Measurements from ENCODE around the gene MYO6.

The MYO6 gene

GRCh38 chr6:75932067-75932466 is 183.0 kb downstream of the MYO6 start:
- POLR2A ChIA-PET (ENCODE audit: low non-redundant PET) = no interaction called here
- CTCF ChIA-PET = interaction anchor here (0.6 to 1.2 kb wide), 2 partner anchors 994 to 1616 kb away, joined by 3 read pairs; no protein-coding TSS in a partner anchor
- H3K27ac ChIP-seq = no peak overlapping the region
- TF ChIP-seq, protein P1, sequence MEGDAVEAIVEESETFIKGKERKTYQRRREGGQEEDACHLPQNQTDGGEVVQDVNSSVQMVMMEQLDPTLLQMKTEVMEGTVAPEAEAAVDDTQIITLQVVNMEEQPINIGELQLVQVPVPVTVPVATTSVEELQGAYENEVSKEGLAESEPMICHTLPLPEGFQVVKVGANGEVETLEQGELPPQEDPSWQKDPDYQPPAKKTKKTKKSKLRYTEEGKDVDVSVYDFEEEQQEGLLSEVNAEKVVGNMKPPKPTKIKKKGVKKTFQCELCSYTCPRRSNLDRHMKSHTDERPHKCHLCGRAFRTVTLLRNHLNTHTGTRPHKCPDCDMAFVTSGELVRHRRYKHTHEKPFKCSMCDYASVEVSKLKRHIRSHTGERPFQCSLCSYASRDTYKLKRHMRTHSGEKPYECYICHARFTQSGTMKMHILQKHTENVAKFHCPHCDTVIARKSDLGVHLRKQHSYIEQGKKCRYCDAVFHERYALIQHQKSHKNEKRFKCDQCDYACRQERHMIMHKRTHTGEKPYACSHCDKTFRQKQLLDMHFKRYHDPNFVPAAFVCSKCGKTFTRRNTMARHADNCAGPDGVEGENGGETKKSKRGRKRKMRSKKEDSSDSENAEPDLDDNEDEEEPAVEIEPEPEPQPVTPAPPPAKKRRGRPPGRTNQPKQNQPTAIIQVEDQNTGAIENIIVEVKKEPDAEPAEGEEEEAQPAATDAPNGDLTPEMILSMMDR (conservative IDR thresholded peaks at IDR 0.05; ENCODE audit: low read depth) = peak; percentile 38
- DNase-seq (ENCODE audit: low spot score) = peak; percentile 9

GRCh38 chr6:75933387-75933975 is 184.4 kb downstream of the MYO6 start:
- no peak overlapping the region for H3K27ac ChIP-seq
- DNase-seq (ENCODE audit: low spot score) = no peak
- ChIA-PET POLR2A (ENCODE audit: low non-redundant PET) (no interaction called here), CTCF (interaction anchor here (0.6 to 2.6 kb wide), 2 partner anchors 40 to 201 kb away, joined by 3 to 11 read pairs; no protein-coding TSS in a partner anchor)
- TF ChIP-seq, protein P1 (conservative IDR thresholded peaks at IDR 0.05; ENCODE audit: low read depth) = no peak

DNA sequence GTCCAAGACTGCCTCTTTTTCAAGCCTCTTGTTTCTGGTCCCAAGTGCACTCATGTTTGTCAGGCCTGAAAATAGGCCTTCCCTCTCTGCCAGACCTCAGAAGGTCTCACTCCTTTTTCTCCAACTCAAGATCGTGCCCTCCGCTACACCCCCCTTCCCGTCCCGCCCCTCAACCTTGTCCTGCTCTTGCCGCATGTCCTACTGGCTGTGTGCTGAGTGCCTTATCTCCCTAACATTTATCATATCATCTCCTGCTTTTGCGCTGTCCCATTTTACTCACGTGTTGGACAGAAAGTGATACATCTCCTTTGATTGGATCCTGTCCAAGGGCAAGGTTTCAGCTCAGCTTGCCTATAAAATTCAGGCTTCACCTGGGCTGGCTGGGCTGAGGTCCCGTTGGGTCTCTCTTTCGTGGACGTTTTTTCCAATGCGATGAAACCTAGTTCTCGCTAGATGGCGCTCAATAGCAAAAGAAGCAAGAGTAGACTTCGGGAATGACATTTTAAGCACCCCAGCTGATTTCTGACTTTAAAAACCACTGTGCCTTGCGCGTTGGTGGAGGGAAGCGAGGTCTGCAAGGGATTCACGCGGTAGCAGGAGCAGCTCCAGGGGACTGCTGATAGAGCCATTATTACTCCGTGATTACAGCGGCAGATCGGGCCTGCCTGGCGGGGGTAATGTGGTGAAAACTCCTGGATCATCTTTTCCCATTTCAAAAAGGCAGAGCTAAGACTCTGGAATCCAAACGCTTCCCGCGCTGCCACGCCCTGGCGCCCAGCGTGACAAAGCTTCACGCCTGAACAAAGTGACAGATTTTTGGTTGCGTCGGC is 185.8 kb downstream of the MYO6 start:
- CTCF ChIA-PET = interaction anchor here (0.6 to 2.6 kb wide), 9 partner anchors 8 to 1244 kb away, joined by 3 to 11 read pairs (median 3); no protein-coding TSS in a partner anchor
- peak; percentile 74 for DNase-seq (ENCODE audit: low spot score)
- no peak overlapping the region for H3K27ac ChIP-seq
- POLR2A ChIA-PET (ENCODE audit: low non-redundant PET) = no interaction called here
- TF ChIP-seq, protein P1 (conservative IDR thresholded peaks at IDR 0.05; ENCODE audit: low read depth) = peak; percentile 78

- no peak overlapping the region for H3K27ac ChIP-seq
- no peak for DNase-seq (ENCODE audit: low spot score)
- TF ChIP-seq, protein P1 (conservative IDR thresholded peaks at IDR 0.05; ENCODE audit: low read depth) = no peak
- CTCF ChIA-PET = interaction anchor here (0.6 to 2.6 kb wide), 5 partner anchors 20 to 942 kb away, joined by 3 to 11 read pairs (median 4); no protein-coding TSS in a partner anchor
- POLR2A ChIA-PET (ENCODE audit: low non-redundant PET) = no interaction called here
These were observed 186.4 kb downstream of the MYO6 start for GRCh38 chr6:75935473-75935793.

GRCh38 chr6:75936682-75937081 is 187.6 kb downstream of the MYO6 start:
- ChIA-PET POLR2A (ENCODE audit: low non-redundant PET) (no interaction called here), CTCF (interaction anchor here (0.6 kb wide), 1 partner anchor 40 kb away, joined by 3 read pairs; no protein-coding TSS in a partner anchor)
- no peak overlapping the region for H3K27ac ChIP-seq
- TF ChIP-seq, protein P1 (conservative IDR thresholded peaks at IDR 0.05; ENCODE audit: low read depth) = no peak
- DNase-seq (ENCODE audit: low spot score) = no peak

DNA sequence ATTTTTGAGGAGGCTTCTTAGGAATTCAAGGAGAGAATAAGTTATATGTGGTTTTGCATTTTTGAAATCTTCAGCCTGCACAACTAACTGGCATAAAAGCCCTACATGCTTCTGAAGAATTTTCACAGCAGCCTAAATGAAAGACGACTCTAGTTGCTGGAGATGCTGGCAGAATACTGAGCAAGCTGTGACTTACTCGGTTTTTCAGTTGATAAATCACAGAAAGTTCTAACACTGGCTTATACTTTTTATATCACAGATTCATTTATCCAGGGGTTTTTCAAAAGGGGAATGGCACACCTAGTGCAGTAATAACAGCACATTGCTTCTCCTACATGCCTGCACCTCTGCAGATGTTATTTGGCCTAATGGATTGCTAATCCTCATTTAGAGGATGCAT is 188.8 kb downstream of the MYO6 start:
- CTCF ChIA-PET = no interaction called here
- H3K27ac ChIP-seq = no peak overlapping the region
- TF ChIP-seq, protein P1 (conservative IDR thresholded peaks at IDR 0.05; ENCODE audit: low read depth) = no peak
- DNase-seq (ENCODE audit: low spot score) = no peak
- POLR2A ChIA-PET (ENCODE audit: low non-redundant PET) = no interaction called here

Data from RWPE1 (cell line).